GM12878 (cell line): Measurements from ENCODE around the gene HOXC5. TPM values are rescaled to one million over a fixed set of nuclear protein-coding genes. Genes with fewer than 3 reads are reported as not detected.

Experiments used
- ATAC-seq: fragments of 200-7000 bp; cut with Tn5 transposase; 3 replicates; pipeline ENCODE4 v1.9.1; 2020; ENCODE audit warnings: mild to moderate bottlenecking, moderate library complexity
- BruUV-seq: library from RNA; stranded (reverse); fragments of 400-500 nt; replicated peaks from 2 replicates; lab custom pipeline; 2021; lab: Mats Ljungman, UMichigan
- CTCF ChIA-PET: fragments of 300-600 bp; sonication (Branson Sonifier 250); formaldehyde crosslinking; extraction: SDS; loops from one replicate; lab custom pipeline; 2021; ENCODE audit warnings: inconsistent platforms; lab: Yijun Ruan, JAX
- POLR2A ChIA-PET: fragments of 350-600 bp; formaldehyde crosslinking; extraction: SDS; loops from one replicate; lab custom pipeline; 2021; ENCODE audit warnings: inconsistent platforms; lab: Charles Lee
- RAD21 ChIA-PET: fragments of 300-600 bp; sonication (Branson Sonifier 250); formaldehyde crosslinking; loops from one replicate; lab custom pipeline; 2023; ENCODE audit warnings: antibody characterized with exemption; ENCODE audit not compliant: unreplicated experiment; lab: Charles Lee
- SMC1A ChIA-PET: fragments of 300-600 bp; sonication (Branson Sonifier 250); formaldehyde crosslinking; loops from one replicate; lab custom pipeline; 2023; ENCODE audit not compliant: unreplicated experiment, uncharacterized antibody; lab: Charles Lee
- DNase-seq: peaks from one replicate; pipeline ENCODE4 v3.0.0-alpha.2; 2011; ENCODE audit warnings: low read depth, low spot score
- FAIRE-seq: peaks from 3 replicates; lab custom pipeline; 2011; peaks lifted over from hg19 to GRCh38; lab: Jason Lieb, UNC
- H2AFZ ChIP-seq: 2 replicates; pipeline ENCODE4 v1.6.0; 2011; ENCODE audit warnings: low read depth, low read length, control low read depth; ENCODE audit not compliant: control insufficient read depth
- H3K27ac ChIP-seq: 2 replicates; pipeline ENCODE4 v1.5.1; 2011; ENCODE audit warnings: control low read depth; ENCODE audit not compliant: control insufficient read depth, insufficient read depth
- H3K27me3 ChIP-seq, 2 experiments: replicated peaks in 1 of 2; 2 replicates each; pipeline versions ENCODE4 v1.6.0 to v1.6.1; 2011; ENCODE audit warnings: low read length in 1 of 2; ENCODE audit not compliant: control insufficient read depth in 2 of 2, insufficient read depth in 2 of 2
- H3K36me3 ChIP-seq, 2 experiments: 2 replicates each; pipeline ENCODE4 v1.5.1; 2011; ENCODE audit warnings: low read length in 1 of 2; ENCODE audit not compliant: control insufficient read depth in 2 of 2, insufficient read depth in 2 of 2
- H3K4me1 ChIP-seq: 2 replicates; pipeline ENCODE4 v1.6.1; 2011; ENCODE audit warnings: mild to moderate bottlenecking, low read length, moderate library complexity, mixed read lengths; ENCODE audit not compliant: control insufficient read depth, insufficient read depth
- H3K4me2 ChIP-seq: 2 replicates; pipeline ENCODE4 v1.6.0; 2011; ENCODE audit warnings: control low read depth; ENCODE audit not compliant: control insufficient read depth, insufficient read depth
- H3K4me3 ChIP-seq: fragments of 200-600 bp; sonication (generic); 2 replicates; pipeline ENCODE4 v1.5.1; 2016
- H3K79me2 ChIP-seq: 2 replicates; pipeline ENCODE4 v1.6.0; 2011; ENCODE audit warnings: low read length; ENCODE audit not compliant: control insufficient read depth, insufficient read depth
- H3K9ac ChIP-seq: 2 replicates; pipeline ENCODE4 v1.8.0; 2011; ENCODE audit warnings: low read length, control low read depth, mixed read lengths; ENCODE audit not compliant: control insufficient read depth, insufficient read depth
- H3K9me3 ChIP-seq: replicated peaks from 3 replicates; pipeline ENCODE4 v1.5.1; 2011; ENCODE audit warnings: mild to moderate bottlenecking, low read length; ENCODE audit not compliant: control insufficient read depth, insufficient read depth
- H4K20me1 ChIP-seq: 2 replicates; pipeline ENCODE4 v1.6.0; 2011; ENCODE audit not compliant: control insufficient read depth, insufficient read depth
- BCL3 ChIP-seq: IDR thresholded peaks from 2 replicates; pipeline ENCODE4 v1.6.1; 2011; ENCODE audit warnings: borderline replicate concordance, low read depth, mild to moderate bottlenecking, moderate library complexity, low read length; ENCODE audit not compliant: insufficient read depth, poor library complexity, severe bottlenecking
- CTCF ChIP-seq, 3 experiments: IDR thresholded peaks in 2 of 3; conservative IDR thresholded peaks in 1 of 3; 2 replicates each; pipeline ENCODE4 v1.5.1; 2011; ENCODE audit warnings: low read depth in 3 of 3, low read length in 3 of 3, mild to moderate bottlenecking in 3 of 3, control low read depth in 2 of 3, moderate library complexity in 2 of 3, inconsistent platforms in 1 of 3, mixed read lengths in 1 of 3; ENCODE audit not compliant: control insufficient read depth in 2 of 3, insufficient read depth in 1 of 3; ENCODE audit errors: extremely low read depth in 1 of 3
- MEF2B ChIP-seq: fragments of 450-650 bp; IDR thresholded peaks from 2 replicates; pipeline ENCODE4 v1.6.1; 2018; ENCODE audit warnings: mild to moderate bottlenecking, moderate library complexity; ENCODE audit not compliant: partially characterized antibody, poor library complexity, severe bottlenecking
- MYB ChIP-seq: fragments of 150-350 bp; IDR thresholded peaks from 2 replicates; pipeline ENCODE4 v1.6.1; 2014; ENCODE audit warnings: mild to moderate bottlenecking, low read depth, low read length, borderline replicate concordance
- WGBS: methylation state at CpG from one replicate; pipeline ENCODE4 v1.1.6; 2016; ENCODE audit warnings: low lambda C conversion rate; ENCODE audit not compliant: insufficient replicate concordance, insufficient coverage; ENCODE audit errors: missing lambda C conversion rate; 5-methylcytosine and 5-hydroxymethylcytosine counted together
- in situ Hi-C: fragments of 300-500 bp; cut with MboI; formaldehyde crosslinking; loops from 9 replicates; pipeline ENCODE4 v1.14.3; 2018; ENCODE audit warnings: mixed read lengths
- intact Hi-C: fragments of 100-400 bp; cut with micrococcal nuclease; formaldehyde crosslinking; loops from one replicate; pipeline ENCODE4 v1.14.2; 2022; ENCODE audit not compliant: unreplicated experiment
- polyA plus RNA-seq, 11 experiments: library from polyadenylated mRNA; depleted of rRNA in 4 of 11; unstranded in 6 of 11; stranded (reverse) in 5 of 11; fragments of >200 nt; fragmentation: Nextera tagmentation in 4 of 11; fragmentation: Illumina TruSeq in 1 of 11; extraction: Ambion mirVana in 4 of 11; extraction: Trizol in 1 of 11; gene quantifications; 1 replicate in 1 of 11; 2 replicates in 10 of 11; pipeline versions ENCODE4 v1.2.1 to v1.2.3, GENCODE V29; 2011 to 2016; ENCODE audit warnings: inconsistent platforms in 2 of 11, missing spikeins in 2 of 11, low read depth in 1 of 11
- total RNA-seq, 4 experiments: library from RNA; depleted of rRNA in 3 of 4; stranded (reverse); fragments of >200 nt in 3 of 4; fragmentation: Illumina TruSeq in 1 of 4; extraction: Trizol in 1 of 4; gene quantifications; 2 replicates each; pipeline versions ENCODE4 v1.2.1 to v1.2.3, GENCODE V29; 2013 to 2021

HOXC5 gene
- total and polyA plus RNA-seq, 10 of the 15 experiments (the other 5 are each of a cell fraction or from before 2014, with no cell fraction given): 0.11 TPM; not detected in 9

- Histone ChIP-seq H3K27ac (no peak overlapping the region), H3K4me2 (no peak overlapping the region), H3K36me3 (no peaks in the 10 kb centered on the region), H3K9ac (no peak overlapping the region), H3K27me3 (peaks cover 3 to 25% of the 10 kb centered on the region in 2 experiments), H3K4me3 (no peak overlapping the region), H4K20me1 (no peaks in the 10 kb centered on the region), H3K4me1 (peaks cover 9% of the 10 kb centered on the region; the same call in 1 of the 2 replicates), H2AFZ (no peak overlapping the region), H3K79me2 (no peaks in the 10 kb centered on the region), H3K9me3 (no peaks in the 10 kb centered on the region; the same call in 2 of the 3 replicates)
- ChIA-PET CTCF (interaction anchor here (0.7 to 7.9 kb wide), 8 partner anchors 9 to 179 kb away, joined by 3 to 86 read pairs (median 8); partner anchors contain the start of genes HOXC4 and SMUG1), RAD21 (interaction anchor here (0.9 to 12.6 kb wide), 3 partner anchors 13 to 155 kb away, joined by 3 to 222 read pairs (median 3); partner anchors contain the start of gene SMUG1), SMC1A (interaction anchor here (0.6 to 5.5 kb wide), 6 partner anchors 13 to 166 kb away, joined by 3 to 126 read pairs (median 4); partner anchors contain the start of gene SMUG1), POLR2A (interaction anchor here (1.0 to 1.5 kb wide), 3 partner anchors 14 to 18 kb away, joined by 3 read pairs; no protein-coding TSS in a partner anchor)
- no peak for ATAC-seq
- no peak for FAIRE-seq
- no peak for DNase-seq
- no peak for TF ChIP-seq MYB
- intact Hi-C loops: no loop called here
- in situ Hi-C loops: no loop called here
- no TSS peak for BruUV-seq
- WGBS: 60% methylated on average over 6 of the region's 6 CpGs
Observed at GRCh38 chr12:54035568-54036264, 2.9 kb downstream of the HOXC5 start.

DNA sequence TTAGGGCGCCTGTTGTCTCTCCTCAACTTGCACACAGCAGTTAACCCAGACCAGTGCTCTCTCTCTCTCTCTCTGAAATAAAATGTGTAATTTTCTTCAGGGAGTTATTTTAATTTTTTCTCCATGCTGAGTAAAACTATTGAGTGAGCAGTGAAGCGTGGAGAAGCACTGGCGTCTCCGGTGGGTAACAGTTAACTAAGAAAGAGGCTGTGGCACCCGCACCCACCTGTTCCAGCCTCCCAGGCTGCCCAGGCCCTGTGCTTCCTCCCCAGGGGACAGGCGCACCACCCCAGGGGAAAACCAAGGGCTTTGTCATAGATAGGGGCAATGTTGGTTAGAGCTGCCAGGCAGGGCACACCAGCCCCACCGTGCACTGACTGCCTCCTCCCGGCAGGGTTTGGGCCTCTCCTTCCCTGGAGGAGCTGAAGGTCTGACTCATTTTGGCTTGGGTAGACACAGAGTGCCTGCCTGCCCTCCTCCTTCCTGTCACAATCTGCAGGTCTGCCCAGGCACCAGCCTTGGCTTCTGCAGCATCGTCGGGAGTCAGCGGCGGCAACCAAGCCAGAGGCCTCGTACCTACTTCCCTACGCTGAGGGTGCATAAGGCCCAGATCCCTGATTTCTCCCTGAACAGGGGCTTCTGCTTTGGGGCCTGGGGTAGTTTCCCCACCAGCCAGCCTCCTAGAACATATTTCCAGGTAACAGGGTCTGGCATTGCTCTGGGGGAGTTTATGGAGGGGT lies 3.9 kb downstream of the HOXC5 start:
- BruUV-seq: no TSS peak
- H3K27me3 ChIP-seq: peaks cover 1 to 25% of the 10 kb centered on the region in 2 experiments
- no peak overlapping the region for H3K4me3 ChIP-seq
- H3K36me3 ChIP-seq: no peaks in the 10 kb centered on the region
- ChIA-PET SMC1A (interaction anchor here (5.5 kb wide), 1 partner anchor 154 kb away, joined by 126 read pairs; the partner anchor contains the start of gene SMUG1), POLR2A (interaction anchor here (1.5 kb wide), 1 partner anchor 15 kb away, joined by 4 read pairs; no protein-coding TSS in a partner anchor), CTCF (interaction anchor here (1.0 to 7.9 kb wide), 4 partner anchors 18 to 155 kb away, joined by 3 to 86 read pairs (median 10); partner anchors contain the start of genes HOXC4 and SMUG1), RAD21 (interaction anchor here (12.6 kb wide), 1 partner anchor 154 kb away, joined by 222 read pairs; the partner anchor contains the start of gene SMUG1)
- no peak for DNase-seq
- in situ Hi-C loops: no loop called here
- no peak overlapping the region for H3K27ac ChIP-seq
- FAIRE-seq: no peak
- no peak overlapping the region for H2AFZ ChIP-seq
- WGBS: 29% methylated on average over 14 of the region's 14 CpGs
- H4K20me1 ChIP-seq: no peaks in the 10 kb centered on the region
- H3K4me1 ChIP-seq: peaks cover 9% of the 10 kb centered on the region; the same call in 1 of the 2 replicates
- TF ChIP-seq CTCF (IDR thresholded peaks at IDR 0.05 in 2 of 3, conservative IDR thresholded peaks at IDR 0.05 in 1 of 3; ENCODE audit: control insufficient read depth in 2 of 3, extremely low read depth in 1 of 3, insufficient read depth in 1 of 3, low read depth in 3 of 3, low read length in 3 of 3): 0 out of 6 replicates have a peak, but pooled peaks of 1 of the 3 experiments have one; percentile 3
- peak; percentile 58 for TF ChIP-seq MEF2B
- no peak for TF ChIP-seq BCL3
- TF ChIP-seq, all 136 proteins: peak for 2
- H3K9me3 ChIP-seq: no peaks in the 10 kb centered on the region; the same call in 2 of the 3 replicates
- intact Hi-C loops: no loop called here
- no peaks in the 10 kb centered on the region for H3K79me2 ChIP-seq
- H3K9ac ChIP-seq: no peak overlapping the region
- no peak overlapping the region for H3K4me2 ChIP-seq
- ATAC-seq: peak; percentile 61
